ENCODE data around the gene SLC29A1.

GRCh38 chr6:44256775-44257024, 33.3 kb downstream of the SLC29A1 start:
- TF ChIP-seq CTCF (IDR thresholded peaks at IDR 0.05; ENCODE audit: insufficient read depth, low read length, poor library complexity, severe bottlenecking) (no peak), EZH2phosphoT487 (conservative IDR thresholded peaks at IDR 0.05; ENCODE audit: low read length) (no peak)
